Lower leg skin (tissue), 3 donors: ENCODE data around the gene KAZN.

Experiments
- POLR2A ChIP-seq, 2 donors: fragments of 450-650 bp; IDR thresholded peaks; one replicate each; pipeline ENCODE4 v1.6.1; 2016 to 2017; ENCODE audit warnings: antibody characterized with exemption in 2 of 2, mild to moderate bottlenecking in 1 of 2, moderate library complexity in 1 of 2
- TF ChIP-seq, protein P1 (sequence below), 3 donors: fragments of 450-650 bp; IDR thresholded peaks; one replicate each; pipeline ENCODE4 v1.5.1; 2016; ENCODE audit warnings: antibody characterized with exemption in 3 of 3, mild to moderate bottlenecking in 3 of 3, moderate library complexity in 2 of 3

DNA sequence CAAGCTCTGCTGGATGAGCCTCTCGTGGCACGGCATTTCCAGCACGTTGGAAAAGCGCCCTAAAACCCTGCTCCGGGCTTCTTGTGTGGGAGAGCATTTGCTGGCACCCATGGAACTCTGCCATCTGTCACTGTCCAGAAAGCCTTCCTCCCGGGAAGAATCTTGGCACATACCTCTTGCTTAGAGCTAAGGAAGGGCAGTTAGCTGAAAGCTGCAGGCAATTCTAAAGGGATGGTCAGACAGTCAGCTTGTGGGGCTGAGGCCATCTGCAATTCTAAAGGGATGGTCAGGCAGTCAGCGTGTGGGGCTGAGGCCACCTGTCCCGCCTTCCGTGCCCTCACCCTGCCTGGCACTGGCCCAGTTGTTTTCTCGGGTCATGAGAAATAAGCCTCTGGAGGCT lies 416.0 kb downstream of the KAZN start:
- TF ChIP-seq POLR2A (IDR thresholded peaks at IDR 0.05): no peak
- TF ChIP-seq, protein P1, sequence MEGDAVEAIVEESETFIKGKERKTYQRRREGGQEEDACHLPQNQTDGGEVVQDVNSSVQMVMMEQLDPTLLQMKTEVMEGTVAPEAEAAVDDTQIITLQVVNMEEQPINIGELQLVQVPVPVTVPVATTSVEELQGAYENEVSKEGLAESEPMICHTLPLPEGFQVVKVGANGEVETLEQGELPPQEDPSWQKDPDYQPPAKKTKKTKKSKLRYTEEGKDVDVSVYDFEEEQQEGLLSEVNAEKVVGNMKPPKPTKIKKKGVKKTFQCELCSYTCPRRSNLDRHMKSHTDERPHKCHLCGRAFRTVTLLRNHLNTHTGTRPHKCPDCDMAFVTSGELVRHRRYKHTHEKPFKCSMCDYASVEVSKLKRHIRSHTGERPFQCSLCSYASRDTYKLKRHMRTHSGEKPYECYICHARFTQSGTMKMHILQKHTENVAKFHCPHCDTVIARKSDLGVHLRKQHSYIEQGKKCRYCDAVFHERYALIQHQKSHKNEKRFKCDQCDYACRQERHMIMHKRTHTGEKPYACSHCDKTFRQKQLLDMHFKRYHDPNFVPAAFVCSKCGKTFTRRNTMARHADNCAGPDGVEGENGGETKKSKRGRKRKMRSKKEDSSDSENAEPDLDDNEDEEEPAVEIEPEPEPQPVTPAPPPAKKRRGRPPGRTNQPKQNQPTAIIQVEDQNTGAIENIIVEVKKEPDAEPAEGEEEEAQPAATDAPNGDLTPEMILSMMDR (IDR thresholded peaks at IDR 0.05): no peak
